ENCODE measurements around the gene HNF1B.

Gene HNF1B

DNA sequence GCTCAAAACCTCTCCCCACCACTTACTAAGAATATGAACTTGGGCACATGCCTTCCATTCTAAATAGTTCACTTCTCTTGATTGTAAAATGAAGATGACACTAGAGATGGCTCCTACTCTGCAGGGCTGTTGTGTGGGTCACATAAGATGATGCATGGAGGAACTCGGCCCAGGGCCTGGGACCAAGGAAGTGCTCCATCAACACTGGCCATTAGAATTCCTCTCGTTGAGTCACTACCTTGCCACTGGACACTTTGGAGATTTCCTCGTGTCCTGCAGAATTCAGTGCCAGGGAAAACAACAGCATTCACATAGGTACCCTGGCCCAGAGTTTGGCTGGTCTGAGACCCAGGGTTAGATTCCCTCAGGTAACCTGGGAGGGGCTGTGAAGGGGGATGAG lies 18.6 kb downstream of the HNF1B start:
- ATAC-seq (ENCODE audit: low read depth) (no peak), DNase-seq (ENCODE audit: low spot score) (no peak)
- H3K4me3 ChIP-seq (ENCODE audit: severe bottlenecking) = no peak overlapping the region
- no peaks in the 10 kb centered on the region for H3K9me3 ChIP-seq (ENCODE audit: severe bottlenecking)
- TF ChIP-seq, protein P1, sequence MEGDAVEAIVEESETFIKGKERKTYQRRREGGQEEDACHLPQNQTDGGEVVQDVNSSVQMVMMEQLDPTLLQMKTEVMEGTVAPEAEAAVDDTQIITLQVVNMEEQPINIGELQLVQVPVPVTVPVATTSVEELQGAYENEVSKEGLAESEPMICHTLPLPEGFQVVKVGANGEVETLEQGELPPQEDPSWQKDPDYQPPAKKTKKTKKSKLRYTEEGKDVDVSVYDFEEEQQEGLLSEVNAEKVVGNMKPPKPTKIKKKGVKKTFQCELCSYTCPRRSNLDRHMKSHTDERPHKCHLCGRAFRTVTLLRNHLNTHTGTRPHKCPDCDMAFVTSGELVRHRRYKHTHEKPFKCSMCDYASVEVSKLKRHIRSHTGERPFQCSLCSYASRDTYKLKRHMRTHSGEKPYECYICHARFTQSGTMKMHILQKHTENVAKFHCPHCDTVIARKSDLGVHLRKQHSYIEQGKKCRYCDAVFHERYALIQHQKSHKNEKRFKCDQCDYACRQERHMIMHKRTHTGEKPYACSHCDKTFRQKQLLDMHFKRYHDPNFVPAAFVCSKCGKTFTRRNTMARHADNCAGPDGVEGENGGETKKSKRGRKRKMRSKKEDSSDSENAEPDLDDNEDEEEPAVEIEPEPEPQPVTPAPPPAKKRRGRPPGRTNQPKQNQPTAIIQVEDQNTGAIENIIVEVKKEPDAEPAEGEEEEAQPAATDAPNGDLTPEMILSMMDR (IDR thresholded peaks at IDR 0.05; ENCODE audit: poor library complexity, severe bottlenecking) = no peak
- H3K27me3 ChIP-seq (ENCODE audit: insufficient read depth, poor library complexity, severe bottlenecking) = no peaks in the 10 kb centered on the region
- no peaks in the 10 kb centered on the region for H3K4me1 ChIP-seq (ENCODE audit: insufficient read depth, poor library complexity, severe bottlenecking)
- H3K36me3 ChIP-seq (ENCODE audit: low read depth) = no peaks in the 10 kb centered on the region
- H3K27ac ChIP-seq (ENCODE audit: poor library complexity, severe bottlenecking) = no peak overlapping the region

DNA sequence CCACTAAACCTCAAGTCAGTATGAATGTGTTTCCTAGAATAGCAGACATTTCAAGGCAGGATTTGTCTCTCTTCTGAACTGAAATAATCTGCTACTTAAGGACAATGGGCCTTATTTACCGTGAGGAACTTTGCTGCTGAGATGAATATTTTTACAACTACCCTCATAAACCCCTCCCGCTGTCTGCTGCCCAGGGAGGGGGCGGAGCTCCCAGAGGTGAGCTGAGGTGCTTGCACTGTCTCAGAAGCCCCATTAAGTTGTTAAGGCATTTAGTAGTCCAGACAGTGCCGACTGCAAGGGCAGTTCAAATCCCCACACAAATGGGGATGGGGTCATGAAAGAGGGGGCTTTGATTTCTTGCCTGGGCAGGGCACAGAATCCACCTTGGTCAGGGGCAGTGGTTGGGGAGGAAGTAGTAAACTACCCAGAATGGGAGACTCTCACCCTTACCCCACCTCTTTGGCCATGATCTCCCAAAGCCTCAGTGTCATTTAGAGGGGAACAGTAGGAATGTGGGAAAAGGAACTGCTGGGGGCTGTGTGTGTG lies 19.2 kb downstream of the HNF1B start:
- DNase-seq (ENCODE audit: low spot score) (no peak), ATAC-seq (ENCODE audit: low read depth) (no peak)
- no peaks in the 10 kb centered on the region for H3K4me1 ChIP-seq (ENCODE audit: insufficient read depth, poor library complexity, severe bottlenecking)
- H3K27ac ChIP-seq (ENCODE audit: poor library complexity, severe bottlenecking) = no peak overlapping the region
- TF ChIP-seq, protein P1 (IDR thresholded peaks at IDR 0.05; ENCODE audit: poor library complexity, severe bottlenecking) = no peak
- H3K27me3 ChIP-seq (ENCODE audit: insufficient read depth, poor library complexity, severe bottlenecking) = no peaks in the 10 kb centered on the region
- no peaks in the 10 kb centered on the region for H3K36me3 ChIP-seq (ENCODE audit: low read depth)
- H3K9me3 ChIP-seq (ENCODE audit: severe bottlenecking) = no peaks in the 10 kb centered on the region
- no peak overlapping the region for H3K4me3 ChIP-seq (ENCODE audit: severe bottlenecking)

DNA sequence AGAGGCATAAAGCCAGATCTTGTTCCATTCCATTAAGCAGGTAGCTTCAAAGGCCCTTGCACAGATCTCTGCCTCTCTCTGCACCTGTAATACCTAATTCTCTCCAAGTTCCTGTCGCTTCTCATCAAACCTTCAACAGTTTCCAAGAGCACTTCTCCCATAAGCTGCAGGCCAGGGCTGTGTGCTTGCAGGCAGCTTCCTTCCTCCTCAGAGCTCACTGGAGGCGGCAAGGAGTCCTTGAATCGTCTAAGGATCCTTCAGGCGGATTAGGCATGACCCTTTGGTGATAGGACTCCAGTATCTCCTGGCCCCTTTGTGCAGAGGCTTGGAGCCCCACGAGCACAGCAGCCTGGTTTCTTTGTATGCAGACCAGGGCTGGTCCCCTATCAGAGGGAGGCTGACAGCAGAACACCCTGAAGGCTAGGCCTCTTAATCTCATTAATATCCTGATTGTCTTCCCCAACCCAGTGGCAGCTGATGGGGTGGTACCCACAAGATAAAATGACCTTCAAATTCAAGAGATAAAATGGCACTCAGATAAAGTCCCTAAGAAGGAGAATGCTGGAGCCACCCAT lies 19.8 kb downstream of the HNF1B start:
- ATAC-seq (ENCODE audit: low read depth) (no peak), DNase-seq (ENCODE audit: low spot score) (no peak)
- Histone ChIP-seq H3K27ac (ENCODE audit: poor library complexity, severe bottlenecking) (no peak overlapping the region), H3K4me1 (ENCODE audit: insufficient read depth, poor library complexity, severe bottlenecking) (no peaks in the 10 kb centered on the region), H3K36me3 (ENCODE audit: low read depth) (no peaks in the 10 kb centered on the region), H3K27me3 (ENCODE audit: insufficient read depth, poor library complexity, severe bottlenecking) (no peaks in the 10 kb centered on the region), H3K4me3 (ENCODE audit: severe bottlenecking) (no peak overlapping the region), H3K9me3 (ENCODE audit: severe bottlenecking) (no peaks in the 10 kb centered on the region)
- TF ChIP-seq, protein P1 (IDR thresholded peaks at IDR 0.05; ENCODE audit: poor library complexity, severe bottlenecking) = no peak

DNA sequence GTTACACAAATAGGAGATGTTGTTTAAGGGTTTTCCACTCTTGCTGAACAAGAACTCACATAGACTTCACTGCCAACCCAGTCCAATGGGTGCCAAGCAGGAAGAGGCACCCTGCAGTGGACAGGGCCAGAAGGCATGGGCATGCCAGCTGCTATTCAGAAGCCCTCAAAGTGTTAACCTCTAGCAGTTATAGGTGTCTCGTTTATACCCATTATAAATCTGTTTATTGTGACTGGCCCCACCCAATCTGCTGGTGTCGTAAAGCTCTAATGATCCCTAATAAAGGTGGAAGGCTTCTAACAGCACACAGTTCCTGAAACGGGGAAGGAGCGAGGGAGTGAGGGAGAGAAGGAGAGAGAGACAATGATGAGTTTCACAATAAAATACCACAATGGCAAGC lies 23.9 kb downstream of the HNF1B start:
- H3K4me3 ChIP-seq (ENCODE audit: severe bottlenecking) = no peak overlapping the region
- TF ChIP-seq, protein P1 (IDR thresholded peaks at IDR 0.05; ENCODE audit: poor library complexity, severe bottlenecking) = no peak
- DNase-seq (ENCODE audit: low spot score) (no peak), ATAC-seq (ENCODE audit: low read depth) (no peak)
- no peaks in the 10 kb centered on the region for H3K36me3 ChIP-seq (ENCODE audit: low read depth)
- H3K9me3 ChIP-seq (ENCODE audit: severe bottlenecking) = no peaks in the 10 kb centered on the region
- H3K27ac ChIP-seq (ENCODE audit: poor library complexity, severe bottlenecking) = no peak overlapping the region
- H3K27me3 ChIP-seq (ENCODE audit: insufficient read depth, poor library complexity, severe bottlenecking) = no peaks in the 10 kb centered on the region
- H3K4me1 ChIP-seq (ENCODE audit: insufficient read depth, poor library complexity, severe bottlenecking) = peaks cover 5% of the 10 kb centered on the region

DNA sequence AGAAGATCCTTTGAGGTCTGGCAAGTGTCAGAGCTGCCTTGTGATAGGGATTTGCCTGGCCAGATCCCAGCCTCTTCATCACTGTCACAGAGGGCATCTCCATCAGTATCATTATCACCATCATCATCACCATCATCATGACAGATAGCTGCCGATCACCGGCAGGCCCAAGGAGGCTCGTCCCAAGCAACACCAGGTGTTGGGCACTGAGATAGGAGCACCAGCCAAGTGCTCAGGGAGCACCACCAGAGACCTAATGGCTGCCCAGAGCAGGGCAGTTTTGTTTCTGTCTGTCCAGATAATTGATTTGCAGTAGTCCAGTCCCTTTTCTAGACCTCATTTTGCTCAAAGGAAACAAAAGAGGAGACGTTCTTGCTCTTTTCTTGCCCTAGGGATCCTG lies 25.0 kb downstream of the HNF1B start:
- no peak overlapping the region for H3K4me3 ChIP-seq (ENCODE audit: severe bottlenecking)
- no peaks in the 10 kb centered on the region for H3K27me3 ChIP-seq (ENCODE audit: insufficient read depth, poor library complexity, severe bottlenecking)
- no peak overlapping the region for H3K27ac ChIP-seq (ENCODE audit: poor library complexity, severe bottlenecking)
- TF ChIP-seq, protein P1 (IDR thresholded peaks at IDR 0.05; ENCODE audit: poor library complexity, severe bottlenecking) = no peak
- H3K9me3 ChIP-seq (ENCODE audit: severe bottlenecking) = no peaks in the 10 kb centered on the region
- H3K4me1 ChIP-seq (ENCODE audit: insufficient read depth, poor library complexity, severe bottlenecking) = peaks cover 5% of the 10 kb centered on the region
- no peak for ATAC-seq (ENCODE audit: low read depth)
- no peaks in the 10 kb centered on the region for H3K36me3 ChIP-seq (ENCODE audit: low read depth)
- DNase-seq (ENCODE audit: low spot score) = no peak

Measured in RWPE2 (cell line).